Adrenal gland (tissue), 5 donors: ENCODE results near the gene TMEM61.

Experiments used
- POLR2A ChIP-seq, 2 donors: fragments of 450-650 bp; IDR thresholded peaks; one replicate each; pipeline ENCODE4 v1.6.1; 2017; ENCODE audit warnings: antibody characterized with exemption in 2 of 2, mild to moderate bottlenecking in 2 of 2, moderate library complexity in 1 of 2
- TF ChIP-seq, protein P1 (sequence below), 6 experiments: fragments of 450-650 bp in 4 of 6; fragments of 200-600 bp in 2 of 6; sonication (generic) in 1 of 6; IDR thresholded peaks; 1 replicate in 5 of 6; 2 replicates in 1 of 6; pipeline versions ENCODE4 v1.5.1 to v1.8.0; 2016 to 2021; ENCODE audit warnings: antibody characterized with exemption in 6 of 6, mild to moderate bottlenecking in 2 of 6, moderate library complexity in 1 of 6
- donor health status: DM: no; HTN: no; CAD: no.

DNA sequence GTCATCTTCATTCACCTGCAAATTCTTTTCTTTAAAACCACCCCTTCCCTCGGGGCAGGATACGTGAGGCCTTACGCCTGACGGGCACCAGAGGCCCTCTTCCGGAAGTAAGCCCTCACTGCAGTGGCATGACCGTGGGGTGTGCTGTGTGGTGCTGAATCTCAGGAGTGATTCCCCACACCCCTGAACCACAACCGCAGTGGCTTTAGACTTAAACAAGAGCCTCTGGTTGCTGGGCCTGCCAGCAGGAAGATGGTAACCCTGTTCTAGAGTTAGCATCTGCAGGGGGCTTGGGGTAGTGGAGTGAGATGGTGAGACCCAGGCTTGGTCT, 30.4 kb downstream of the TMEM61 start:
- TF ChIP-seq, protein P1, sequence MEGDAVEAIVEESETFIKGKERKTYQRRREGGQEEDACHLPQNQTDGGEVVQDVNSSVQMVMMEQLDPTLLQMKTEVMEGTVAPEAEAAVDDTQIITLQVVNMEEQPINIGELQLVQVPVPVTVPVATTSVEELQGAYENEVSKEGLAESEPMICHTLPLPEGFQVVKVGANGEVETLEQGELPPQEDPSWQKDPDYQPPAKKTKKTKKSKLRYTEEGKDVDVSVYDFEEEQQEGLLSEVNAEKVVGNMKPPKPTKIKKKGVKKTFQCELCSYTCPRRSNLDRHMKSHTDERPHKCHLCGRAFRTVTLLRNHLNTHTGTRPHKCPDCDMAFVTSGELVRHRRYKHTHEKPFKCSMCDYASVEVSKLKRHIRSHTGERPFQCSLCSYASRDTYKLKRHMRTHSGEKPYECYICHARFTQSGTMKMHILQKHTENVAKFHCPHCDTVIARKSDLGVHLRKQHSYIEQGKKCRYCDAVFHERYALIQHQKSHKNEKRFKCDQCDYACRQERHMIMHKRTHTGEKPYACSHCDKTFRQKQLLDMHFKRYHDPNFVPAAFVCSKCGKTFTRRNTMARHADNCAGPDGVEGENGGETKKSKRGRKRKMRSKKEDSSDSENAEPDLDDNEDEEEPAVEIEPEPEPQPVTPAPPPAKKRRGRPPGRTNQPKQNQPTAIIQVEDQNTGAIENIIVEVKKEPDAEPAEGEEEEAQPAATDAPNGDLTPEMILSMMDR (IDR thresholded peaks at IDR 0.05) = no peak
- TF ChIP-seq POLR2A (IDR thresholded peaks at IDR 0.05) = no peak
